ENCODE results near the gene RBM47. TPM values are rescaled to one million over a fixed set of nuclear protein-coding genes. Genes with fewer than 3 reads are reported as not detected.

Gene RBM47
- total RNA-seq, 1 donor from 2014 or later: 4.6 TPM

- H3K36me3 Mint-ChIP-seq (ENCODE audit: low read depth, unreplicated experiment): no peaks in the 10 kb centered on the region
- H3K27ac Mint-ChIP-seq (ENCODE audit: unreplicated experiment): no peak overlapping the region
- no peaks in the 10 kb centered on the region for H3K4me1 Mint-ChIP-seq (ENCODE audit: unreplicated experiment)
- no peak for DNase-seq (ENCODE audit: low spot score)
- peaks cover 5% of the 10 kb centered on the region for H3K27me3 Mint-ChIP-seq (ENCODE audit: unreplicated experiment)
- no peaks in the 10 kb centered on the region for H3K9me3 Mint-ChIP-seq (ENCODE audit: unreplicated experiment)
- no peak overlapping the region for H3K4me3 Mint-ChIP-seq (ENCODE audit: unreplicated experiment)
- TF ChIP-seq CTCF (IDR thresholded peaks at IDR 0.05; ENCODE audit: unreplicated experiment): no peak
Measured at GRCh38 chr4:40490481-40490880, 139.2 kb downstream of the RBM47 start.

GRCh38 chr4:40489961-40490360, 139.7 kb downstream of the RBM47 start:
- no peak overlapping the region for H3K4me3 Mint-ChIP-seq (ENCODE audit: unreplicated experiment)
- no peak for DNase-seq (ENCODE audit: low spot score)
- TF ChIP-seq CTCF (IDR thresholded peaks at IDR 0.05; ENCODE audit: unreplicated experiment): no peak
- H3K27ac Mint-ChIP-seq (ENCODE audit: unreplicated experiment): no peak overlapping the region
- peaks cover 3% of the 10 kb centered on the region for H3K27me3 Mint-ChIP-seq (ENCODE audit: unreplicated experiment)
- no peaks in the 10 kb centered on the region for H3K4me1 Mint-ChIP-seq (ENCODE audit: unreplicated experiment)
- H3K9me3 Mint-ChIP-seq (ENCODE audit: unreplicated experiment): no peaks in the 10 kb centered on the region
- no peaks in the 10 kb centered on the region for H3K36me3 Mint-ChIP-seq (ENCODE audit: low read depth, unreplicated experiment)

- H3K4me1 Mint-ChIP-seq (ENCODE audit: unreplicated experiment): peaks cover 2% of the 10 kb centered on the region
- no peak overlapping the region for H3K27ac Mint-ChIP-seq (ENCODE audit: unreplicated experiment)
- no peak for DNase-seq (ENCODE audit: low spot score)
- no peaks in the 10 kb centered on the region for H3K9me3 Mint-ChIP-seq (ENCODE audit: unreplicated experiment)
- no peaks in the 10 kb centered on the region for H3K36me3 Mint-ChIP-seq (ENCODE audit: low read depth, unreplicated experiment)
- H3K4me3 Mint-ChIP-seq (ENCODE audit: unreplicated experiment): no peak overlapping the region
- peaks cover 3% of the 10 kb centered on the region for H3K27me3 Mint-ChIP-seq (ENCODE audit: unreplicated experiment)
- no peak for TF ChIP-seq CTCF (IDR thresholded peaks at IDR 0.05; ENCODE audit: unreplicated experiment)
Measured at GRCh38 chr4:40486534-40486933, 143.1 kb downstream of the RBM47 start.

- Mint-ChIP-seq H3K36me3 (ENCODE audit: low read depth, unreplicated experiment) (no peaks in the 10 kb centered on the region), H3K27ac (ENCODE audit: unreplicated experiment) (no peak overlapping the region), H3K9me3 (ENCODE audit: unreplicated experiment) (no peaks in the 10 kb centered on the region)
Measured at GRCh38 chr4:40484346-40485090, 145.1 kb downstream of the RBM47 start.

More at GRCh38 chr4:40484346-40485090, 145.1 kb downstream of the RBM47 start:
- TF ChIP-seq CTCF (IDR thresholded peaks at IDR 0.05; ENCODE audit: unreplicated experiment): no peak
- Mint-ChIP-seq H3K27me3 (ENCODE audit: unreplicated experiment) (no peaks in the 10 kb centered on the region), H3K4me1 (ENCODE audit: unreplicated experiment) (peaks cover 2% of the 10 kb centered on the region), H3K4me3 (ENCODE audit: unreplicated experiment) (no peak overlapping the region)
- no peak for DNase-seq (ENCODE audit: low spot score)

All from endothelial cell (in vitro differentiated cells).